CD1c-positive myeloid dendritic cell (primary cell): ENCODE data around the gene CIAO2A.
"Not testable (repeated sequence)": the region's sequence is repeated elsewhere in the genome, so short reads cannot be mapped to it uniquely, and the experiment has no call there.

Experiments used
- DNase-seq: peaks from one replicate; pipeline ENCODE4 v3.0.0-alpha.2; 2016; ENCODE audit errors: extremely low spot score

CIAO2A gene

GRCh38 chr15:64093627-64094417, at the start of gene CIAO2A:
TSS of gene CIAO2A (minus strand) at chr15:64093838. CDS start at chr15:64093768, 70 bp downstream.
- peak; percentile 99 for DNase-seq

GRCh38 chr15:64143276-64143675, 49.6 kb upstream of the CIAO2A start:
- no peak for DNase-seq

- DNase-seq, result no peak
These were observed 48.3 kb upstream of the CIAO2A start for GRCh38 chr15:64141798-64142512.

GRCh38 chr15:64138331-64138941, 44.8 kb upstream of the CIAO2A start:
- DNase-seq, result no peak

GRCh38 chr15:64137226-64137833, 43.7 kb upstream of the CIAO2A start:
- DNase-seq, result no peak

- no peak for DNase-seq
These were observed 42.7 kb upstream of the CIAO2A start for GRCh38 chr15:64136347-64136746.

GRCh38 chr15:64134345-64134829, 40.7 kb upstream of the CIAO2A start:
- no peak for DNase-seq

- no peak for DNase-seq
These were observed 40.1 kb upstream of the CIAO2A start for GRCh38 chr15:64133623-64134344.

- no peak for DNase-seq
These were observed 38.6 kb upstream of the CIAO2A start for GRCh38 chr15:64132217-64132616.

GRCh38 chr15:64131547-64131946, 37.9 kb upstream of the CIAO2A start:
- no peak for DNase-seq

GRCh38 chr15:64130159-64130558, 36.5 kb upstream of the CIAO2A start:
- no peak for DNase-seq

- no peak for DNase-seq
These were observed 34.1 kb upstream of the CIAO2A start for GRCh38 chr15:64127521-64128270.

GRCh38 chr15:64125978-64126377, 32.3 kb upstream of the CIAO2A start:
- DNase-seq, result no peak

GRCh38 chr15:64122936-64123351, 29.3 kb upstream of the CIAO2A start:
- no peak for DNase-seq

- no peak for DNase-seq
These were observed 28.8 kb upstream of the CIAO2A start for GRCh38 chr15:64122444-64122843.

GRCh38 chr15:64121614-64122013, 28.0 kb upstream of the CIAO2A start:
- DNase-seq, result no peak

GRCh38 chr15:64120322-64120721, 26.7 kb upstream of the CIAO2A start:
- not testable (repeated sequence) for DNase-seq

GRCh38 chr15:64117759-64118487, 24.3 kb upstream of the CIAO2A start:
- no peak for DNase-seq

GRCh38 chr15:64112904-64113303, 19.3 kb upstream of the CIAO2A start:
- peak; percentile 26 for DNase-seq
